Caco-2 (cell line): ENCODE results near the gene IQSEC3. TPM values are rescaled to one million over a fixed set of nuclear protein-coding genes. Genes with fewer than 3 reads are reported as not detected.

Experiments used
- BruUV-seq: library from RNA; stranded (reverse); fragments of 400-500 nt; replicated peaks from 2 replicates; lab custom pipeline; 2021; lab: Mats Ljungman, UMichigan
- CTCF ChIA-PET: fragments of 300-600 bp; sonication (Branson Sonifier 250); formaldehyde crosslinking; loops from one replicate; lab custom pipeline; 2022; ENCODE audit warnings: antibody characterized with exemption; lab: Charles Lee
- POLR2A ChIA-PET: fragments of 300-600 bp; sonication (Branson Sonifier 250); formaldehyde crosslinking; loops from one replicate; lab custom pipeline; 2022; ENCODE audit warnings: antibody characterized with exemption; lab: Charles Lee
- DNase-seq, 2 experiments: peaks; one replicate each; pipeline versions ENCODE4 v3.0.0 to v3.0.0-alpha.2; 2020 to 2022
- H3K27me3 ChIP-seq: replicated peaks from 2 replicates; pipeline ENCODE4 v1.6.0; 2011; ENCODE audit warnings: low read length; ENCODE audit not compliant: control insufficient read depth, insufficient read depth
- H3K36me3 ChIP-seq: 2 replicates; pipeline ENCODE4 v1.5.1; 2011; ENCODE audit warnings: low read length; ENCODE audit not compliant: control insufficient read depth, insufficient read depth
- H3K4me1 ChIP-seq: fragments of 250-450 bp; sonication (Bioruptor Pico); 2 replicates; pipeline ENCODE4 v1.5.1; 2020; ENCODE audit warnings: mild to moderate bottlenecking
- H3K4me3 ChIP-seq: 2 replicates; pipeline ENCODE4 v1.5.1; 2011; ENCODE audit warnings: low read depth, mild to moderate bottlenecking, control low read depth, low read length
- H3K9me3 ChIP-seq: fragments of 250-450 bp; sonication (Bioruptor Pico); 2 replicates; pipeline ENCODE4 v1.5.1; 2020; ENCODE audit warnings: mild to moderate bottlenecking, moderate library complexity
- H3K27ac Mint-ChIP-seq: one replicate; pipeline ENCODE4 v1.8.0; 2022; ENCODE audit warnings: mixed read lengths; ENCODE audit not compliant: unreplicated experiment
- H3K27me3 Mint-ChIP-seq: one replicate; pipeline ENCODE4 v1.8.0; 2022; ENCODE audit warnings: mixed read lengths; ENCODE audit not compliant: insufficient read depth, unreplicated experiment
- H3K36me3 Mint-ChIP-seq: one replicate; pipeline ENCODE4 v1.8.0; 2022; ENCODE audit warnings: mild to moderate bottlenecking, mixed read lengths; ENCODE audit not compliant: insufficient read depth, unreplicated experiment
- H3K4me1 Mint-ChIP-seq: one replicate; pipeline ENCODE4 v1.8.0; 2022; ENCODE audit warnings: low read depth, mixed read lengths; ENCODE audit not compliant: unreplicated experiment
- H3K4me3 Mint-ChIP-seq: one replicate; pipeline ENCODE4 v1.8.0; 2022; ENCODE audit warnings: mild to moderate bottlenecking, moderate library complexity, mixed read lengths; ENCODE audit not compliant: unreplicated experiment
- H3K9me3 Mint-ChIP-seq: one replicate; pipeline ENCODE4 v1.8.0; 2022; ENCODE audit warnings: mixed read lengths; ENCODE audit not compliant: unreplicated experiment
- intact Hi-C: fragments of 100-400 bp; cut with micrococcal nuclease; formaldehyde crosslinking; loops from one replicate; pipeline ENCODE4 v1.10.0; 2022; ENCODE audit not compliant: unreplicated experiment
- total RNA-seq: library from RNA; stranded (reverse); gene quantifications from 2 replicates; pipeline ENCODE4 v1.2.3, GENCODE V29; 2022
- TF ChIP-seq, protein P1 (sequence below), 2 experiments: fragments of 200-600 bp in 1 of 2; IDR thresholded peaks; 1 replicate in 1 of 2; 2 replicates in 1 of 2; pipeline versions ENCODE4 v1.5.1 to v1.8.0; 2011 to 2022; ENCODE audit warnings: antibody characterized with exemption in 1 of 2, control low read depth in 1 of 2, inconsistent platforms in 1 of 2, low read depth in 1 of 2, low read length in 1 of 2, mild to moderate bottlenecking in 1 of 2, moderate library complexity in 1 of 2; ENCODE audit not compliant: insufficient read depth in 1 of 2, severe bottlenecking in 1 of 2, unreplicated experiment in 1 of 2

Gene IQSEC3
- total RNA-seq, 1 experiment from 2014 or later = 0.59 TPM

DNA sequence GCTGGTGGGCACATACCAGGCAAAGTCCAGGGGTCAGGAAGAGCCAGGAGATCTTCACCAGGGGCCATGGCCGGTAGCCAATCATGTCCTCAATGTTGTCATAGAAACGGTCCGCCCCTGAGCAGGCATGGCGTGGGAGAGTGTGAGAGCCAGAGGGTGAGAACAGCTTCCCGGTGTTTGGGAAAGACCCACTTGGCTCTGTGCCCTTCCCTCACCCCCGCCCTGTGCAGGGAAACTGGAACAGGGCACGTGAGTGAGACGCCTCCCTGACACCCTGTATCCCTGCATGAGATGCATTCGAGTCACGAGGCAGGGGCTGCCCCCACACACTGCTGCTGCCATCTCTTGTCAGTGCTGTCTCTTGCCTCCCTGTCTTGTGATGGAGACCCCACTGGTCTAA lies 126.7 kb downstream of the IQSEC3 start:
- H3K4me1 Mint-ChIP-seq = no peaks in the 10 kb centered on the region
- Histone ChIP-seq H3K27me3 (no peaks in the 10 kb centered on the region), H3K4me1 (no peaks in the 10 kb centered on the region), H3K9me3 (no peaks in the 10 kb centered on the region), H3K36me3 (no peaks in the 10 kb centered on the region), H3K4me3 (no peak overlapping the region)
- no peaks in the 10 kb centered on the region for H3K36me3 Mint-ChIP-seq
- H3K4me3 Mint-ChIP-seq = no peak overlapping the region
- no peak for DNase-seq
- H3K27me3 Mint-ChIP-seq = peaks cover 12% of the 10 kb centered on the region
- ChIA-PET CTCF (no interaction called here), POLR2A (no interaction called here)
- H3K9me3 Mint-ChIP-seq = no peaks in the 10 kb centered on the region
- intact Hi-C loops = no loop called here
- TF ChIP-seq, protein P1, sequence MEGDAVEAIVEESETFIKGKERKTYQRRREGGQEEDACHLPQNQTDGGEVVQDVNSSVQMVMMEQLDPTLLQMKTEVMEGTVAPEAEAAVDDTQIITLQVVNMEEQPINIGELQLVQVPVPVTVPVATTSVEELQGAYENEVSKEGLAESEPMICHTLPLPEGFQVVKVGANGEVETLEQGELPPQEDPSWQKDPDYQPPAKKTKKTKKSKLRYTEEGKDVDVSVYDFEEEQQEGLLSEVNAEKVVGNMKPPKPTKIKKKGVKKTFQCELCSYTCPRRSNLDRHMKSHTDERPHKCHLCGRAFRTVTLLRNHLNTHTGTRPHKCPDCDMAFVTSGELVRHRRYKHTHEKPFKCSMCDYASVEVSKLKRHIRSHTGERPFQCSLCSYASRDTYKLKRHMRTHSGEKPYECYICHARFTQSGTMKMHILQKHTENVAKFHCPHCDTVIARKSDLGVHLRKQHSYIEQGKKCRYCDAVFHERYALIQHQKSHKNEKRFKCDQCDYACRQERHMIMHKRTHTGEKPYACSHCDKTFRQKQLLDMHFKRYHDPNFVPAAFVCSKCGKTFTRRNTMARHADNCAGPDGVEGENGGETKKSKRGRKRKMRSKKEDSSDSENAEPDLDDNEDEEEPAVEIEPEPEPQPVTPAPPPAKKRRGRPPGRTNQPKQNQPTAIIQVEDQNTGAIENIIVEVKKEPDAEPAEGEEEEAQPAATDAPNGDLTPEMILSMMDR (IDR thresholded peaks at IDR 0.05; ENCODE audit: insufficient read depth in 1 of 2, low read depth in 1 of 2, low read length in 1 of 2, severe bottlenecking in 1 of 2, unreplicated experiment in 1 of 2) = no peak
- H3K27ac Mint-ChIP-seq = no peak overlapping the region
- no TSS peak for BruUV-seq

DNA sequence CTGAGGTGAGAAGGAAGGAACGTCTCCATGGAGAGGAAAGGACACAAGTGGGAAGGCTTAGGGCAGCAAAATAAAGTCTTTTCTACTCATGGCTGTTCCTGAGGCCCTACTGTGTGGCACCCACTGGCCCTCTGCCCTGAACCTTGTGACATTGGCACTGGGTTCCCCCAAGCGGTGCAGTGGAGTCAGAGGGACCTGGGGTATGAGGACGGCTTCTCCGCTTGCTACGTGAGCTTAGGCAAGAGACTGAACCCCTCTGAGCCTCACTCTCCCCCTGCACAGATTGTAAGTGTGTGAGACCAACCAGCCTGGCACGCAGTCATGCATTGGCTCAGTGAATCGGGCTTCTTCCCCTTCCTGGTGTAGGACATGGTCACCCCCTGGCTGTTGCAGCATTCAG lies 127.7 kb downstream of the IQSEC3 start:
- ChIA-PET CTCF (no interaction called here), POLR2A (no interaction called here)
- Histone ChIP-seq H3K27me3 (no peaks in the 10 kb centered on the region), H3K4me3 (no peak overlapping the region), H3K36me3 (no peaks in the 10 kb centered on the region), H3K9me3 (no peaks in the 10 kb centered on the region), H3K4me1 (no peaks in the 10 kb centered on the region)
- intact Hi-C loops = no loop called here
- no peaks in the 10 kb centered on the region for H3K4me1 Mint-ChIP-seq
- no peak for DNase-seq
- TF ChIP-seq, protein P1 (IDR thresholded peaks at IDR 0.05; ENCODE audit: insufficient read depth in 1 of 2, low read depth in 1 of 2, low read length in 1 of 2, severe bottlenecking in 1 of 2, unreplicated experiment in 1 of 2) = no peak
- H3K27me3 Mint-ChIP-seq = peaks cover 12% of the 10 kb centered on the region
- no peak overlapping the region for H3K27ac Mint-ChIP-seq
- no peaks in the 10 kb centered on the region for H3K9me3 Mint-ChIP-seq
- no TSS peak for BruUV-seq
- H3K4me3 Mint-ChIP-seq = no peak overlapping the region
- no peaks in the 10 kb centered on the region for H3K36me3 Mint-ChIP-seq

DNA sequence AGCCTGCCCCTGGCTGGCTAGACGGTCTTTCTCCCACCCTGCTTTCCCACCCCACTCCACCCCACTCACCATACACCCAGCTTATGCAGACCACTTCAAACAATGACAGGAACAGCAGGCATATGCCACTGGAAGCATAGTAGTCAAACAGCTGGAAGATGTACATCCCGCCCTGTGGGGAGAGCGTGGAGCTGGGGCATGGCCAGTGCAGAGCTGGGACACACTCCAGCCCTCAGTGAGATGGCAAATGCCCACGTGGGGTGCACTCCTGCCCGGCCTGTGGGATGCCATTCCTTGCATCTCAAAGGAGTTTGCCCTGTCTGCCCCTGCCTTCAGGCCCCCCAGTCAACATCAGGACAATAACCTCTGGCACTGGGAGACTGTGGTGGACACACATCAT lies 128.6 kb downstream of the IQSEC3 start:
- Mint-ChIP-seq H3K4me1 (no peaks in the 10 kb centered on the region), H3K9me3 (no peaks in the 10 kb centered on the region), H3K27ac (no peak overlapping the region), H3K36me3 (no peaks in the 10 kb centered on the region), H3K4me3 (no peak overlapping the region), H3K27me3 (peaks cover 12% of the 10 kb centered on the region)
- Histone ChIP-seq H3K4me1 (0 out of 2 replicates have a peak, but pooled peaks cover 4% of the 10 kb centered on the region), H3K9me3 (no peaks in the 10 kb centered on the region), H3K4me3 (no peak overlapping the region), H3K36me3 (no peaks in the 10 kb centered on the region), H3K27me3 (no peaks in the 10 kb centered on the region)
- DNase-seq = no peak
- CTCF ChIA-PET = no interaction called here
- intact Hi-C loops = no loop called here
- POLR2A ChIA-PET = no interaction called here
- TF ChIP-seq, protein P1 (IDR thresholded peaks at IDR 0.05; ENCODE audit: insufficient read depth in 1 of 2, low read depth in 1 of 2, low read length in 1 of 2, severe bottlenecking in 1 of 2, unreplicated experiment in 1 of 2) = no peak
- BruUV-seq = no TSS peak
